Heart right ventricle (tissue), 16 donors: Measurements from ENCODE around the gene ELANE. TPM values are rescaled to one million over a fixed set of nuclear protein-coding genes. Genes with fewer than 3 reads are reported as not detected.

ENCODE experiments used
- ATAC-seq, 8 donors: fragments of 200-7000 bp; cut with Tn5 transposase; one replicate each; pipeline ENCODE4 v1.9.1; 2020; ENCODE audit warnings: mild to moderate bottlenecking in 8 of 8, moderate library complexity in 8 of 8, moderate number of reproducible peaks in 1 of 8
- DNase-seq, 2 donors: peaks; one replicate each; pipeline ENCODE4 v3.0.0-alpha.2; 2020
- H3K27ac ChIP-seq, 10 donors: fragments of 200-600 bp; sonication (generic) in 2 of 10; one replicate each; pipeline versions ENCODE4 v1.5.0 to v1.8.0; 2020 to 2022; ENCODE audit warnings: mild to moderate bottlenecking in 3 of 10
- H3K27me3 ChIP-seq, 7 donors: fragments of 200-600 bp; one replicate each; pipeline ENCODE4 v1.8.0; 2021 to 2022; ENCODE audit warnings: mild to moderate bottlenecking in 2 of 7
- H3K36me3 ChIP-seq, 9 donors: fragments of 200-600 bp; sonication (generic) in 1 of 9; one replicate each; pipeline versions ENCODE4 v1.5.0 to v1.8.0; 2020 to 2022; ENCODE audit warnings: mild to moderate bottlenecking in 2 of 9
- H3K4me1 ChIP-seq, 9 donors: fragments of 200-600 bp; sonication (generic) in 1 of 9; one replicate each; pipeline versions ENCODE4 v1.5.0 to v1.8.0; 2020 to 2022; ENCODE audit warnings: mild to moderate bottlenecking in 4 of 9
- H3K4me3 ChIP-seq, 10 donors: fragments of 200-600 bp; sonication (generic) in 2 of 10; one replicate each; pipeline versions ENCODE4 v1.5.0 to v1.8.0; 2020 to 2022; ENCODE audit warnings: mild to moderate bottlenecking in 7 of 10, moderate library complexity in 2 of 10
- H3K9me3 ChIP-seq, 11 donors: fragments of 200-600 bp in 10 of 11; sonication (generic) in 2 of 11; one replicate each; pipeline versions ENCODE4 v1.5.0 to v1.8.0; 2013 to 2022; ENCODE audit warnings: mild to moderate bottlenecking in 2 of 11, control low read depth in 1 of 11, moderate library complexity in 1 of 11
- CTCF ChIP-seq, 9 donors: fragments of 200-600 bp; sonication (generic) in 2 of 9; IDR thresholded peaks; one replicate each; pipeline versions ENCODE4 v1.5.0 to v1.8.0; 2021 to 2022; ENCODE audit warnings: antibody characterized with exemption in 9 of 9, mild to moderate bottlenecking in 5 of 9, moderate library complexity in 1 of 9
- WGBS, 2 donors: extraction: QIAGEN DNeasy Blood & Tissue Kit; methylation state at CpG; one replicate each; pipeline ENCODE4 v1.1.7; 2013; ENCODE audit warnings: inconsistent platforms in 1 of 2; 5-methylcytosine and 5-hydroxymethylcytosine counted together
- intact Hi-C, 10 donors: fragments of 100-400 bp; cut with DNase I; formaldehyde crosslinking; loops; one replicate each; pipeline versions ENCODE4 v1.11.1 to v1.14.2; 2022
- polyA plus RNA-seq, 2 donors: library from polyadenylated mRNA; stranded (reverse); fragments of 200-250 nt; gene quantifications; one replicate each; pipeline ENCODE4 v1.2.3, GENCODE V29; 2013
- total RNA-seq, 10 donors: library from RNA; stranded (reverse); fragmentation: NEBNext Ultra II Directional in 3 of 10; extraction: Animal tissue kit (Norgen Biotek cat#: 25700) in 3 of 10; gene quantifications; one replicate each; pipeline versions ENCODE4 v1.2.1 to v1.2.4, GENCODE V29; 2021 to 2023
- donor health status: Arrhythmogenic right ventricular cardiomyopathy.
- donor health status: ischemic (EF 13 %, LVEDD 7.1; RV severe dilation, severe dysfunction).
- donor health status: healthy with polysubstance abuse.
- donor health status: DM: no; HTN: yes; CAD: no.
- donor health status: DM: no; HTN: no; CAD: no.
- donor health status: ischemic (EF 25% LVEDD 6.9; RV normal size, moderate dysfunction).
- donor health status: ischemic (EF 25% LVEDD 5.7; RV mildly dilated, moderate dysfunction).
- donor health status: healthy.
- donor health status: DM: yes; HTN: yes; CAD: no.
- donor health status: Ischemic cardiomyopathy.
- donor health status: ischemic (EF 35%, LVEDD 5.7; RV mildly dilated, moderate dysfunction).
- donor health status: nonischemic (EF 11% LVEDD 7.7; RV severe dilation, severe dysfunction).
- donor health status: DM: yes; HTN: yes; CAD: no.
- donor health status: PGD.
- donor health status: ischemic (EF 29% LVEDD 5.4; RV normal size, mild dysfunction).
- donor health status: nonischemic (EF 23%, LVEDD 6.1; RV moderate dilation, normal function).

The ELANE gene
- total and polyA plus RNA-seq, 12 donors: 0.26 to 5.4 (median 1.0) TPM; not detected in 3

GRCh38 chr19:803686-804418 is 48.3 kb upstream of the ELANE start:
- Histone ChIP-seq H3K27ac (peak overlapping the region in 5 of 10 donors; percentile 27 to 100 (median 92)), H3K27me3 (no peaks in the 10 kb centered on the region), H3K36me3 (peaks cover 7 to 99% (median 48%) of the 10 kb centered on the region in 9 donors), H3K4me3 (peak overlapping the region in 1 of 10 donors; percentile 66), H3K9me3 (no peaks in the 10 kb centered on the region), H3K4me1 (peaks cover 49 to 74% (median 54%) of the 10 kb centered on the region in 9 donors)
- intact Hi-C loops: no loop called here
- ATAC-seq (peak in 1 of 8 donors; percentile 24), DNase-seq (peak in 1 of 2 donors; percentile 40)
- no peak for TF ChIP-seq CTCF (IDR thresholded peaks at IDR 0.05)
- WGBS, 2 donors: 71 to 73% methylated on average over 31 of the region's 31 CpGs

- DNase-seq (no peak), ATAC-seq (no peak)
- intact Hi-C loops: no loop called here
- H3K36me3 ChIP-seq: peaks cover 7 to 99% (median 54%) of the 10 kb centered on the region in 9 donors
- H3K4me1 ChIP-seq: peaks cover 42 to 66% (median 47%) of the 10 kb centered on the region in 9 donors
- H3K27ac ChIP-seq: peak overlapping the region in 1 of 10 donors; percentile 29
- no peaks in the 10 kb centered on the region for H3K9me3 ChIP-seq
- no peaks in the 10 kb centered on the region for H3K27me3 ChIP-seq
- 92% methylated on average over 53 of the region's 53 CpGs for WGBS, 2 donors
- no peak overlapping the region for H3K4me3 ChIP-seq
- TF ChIP-seq CTCF (IDR thresholded peaks at IDR 0.05): no peak
These were observed 47.5 kb upstream of the ELANE start for GRCh38 chr19:804419-805165.

GRCh38 chr19:805166-805551 is 46.9 kb upstream of the ELANE start:
- peak in 1 of 9 donors; percentile 49 for TF ChIP-seq CTCF (IDR thresholded peaks at IDR 0.05)
- Histone ChIP-seq H3K27ac (no peak overlapping the region), H3K9me3 (no peaks in the 10 kb centered on the region), H3K27me3 (no peaks in the 10 kb centered on the region), H3K36me3 (peaks cover 7 to 99% (median 60%) of the 10 kb centered on the region in 9 donors), H3K4me3 (no peak overlapping the region), H3K4me1 (peaks cover 36 to 61% (median 42%) of the 10 kb centered on the region in 9 donors)
- ATAC-seq (no peak), DNase-seq (no peak)
- WGBS, 2 donors: 89 to 91% methylated on average over 33 of the region's 33 CpGs
- intact Hi-C loops: no loop called here

GRCh38 chr19:805600-806550 is 46.2 kb upstream of the ELANE start:
- no peaks in the 10 kb centered on the region for H3K27me3 ChIP-seq
- peaks cover 29 to 54% (median 35%) of the 10 kb centered on the region in 9 donors for H3K4me1 ChIP-seq
- no peak for TF ChIP-seq CTCF (IDR thresholded peaks at IDR 0.05)
- WGBS, 2 donors: 88 to 90% methylated on average over 92 to 93 of the region's 93 CpGs
- H3K9me3 ChIP-seq: no peaks in the 10 kb centered on the region
- intact Hi-C loops: no loop called here
- peaks cover 12 to 99% (median 67%) of the 10 kb centered on the region in 9 donors for H3K36me3 ChIP-seq
- no peak for ATAC-seq
- no peak for DNase-seq
- no peak overlapping the region for H3K4me3 ChIP-seq
- H3K27ac ChIP-seq: no peak overlapping the region
